HG03159 (cell line): ENCODE results near the gene PPP1R15B.
"Not testable (repeated sequence)": the region's sequence is repeated elsewhere in the genome, so short reads cannot be mapped to it uniquely, and the experiment has no call there.

ENCODE experiments used
- ATAC-seq: cut with Tn5 transposase; IDR thresholded peaks from one replicate; pipeline ENCODE4 v1.9.1; 2021; ENCODE audit warnings: mild to moderate bottlenecking, moderate library complexity; ENCODE audit not compliant: unreplicated experiment

PPP1R15B gene

DNA sequence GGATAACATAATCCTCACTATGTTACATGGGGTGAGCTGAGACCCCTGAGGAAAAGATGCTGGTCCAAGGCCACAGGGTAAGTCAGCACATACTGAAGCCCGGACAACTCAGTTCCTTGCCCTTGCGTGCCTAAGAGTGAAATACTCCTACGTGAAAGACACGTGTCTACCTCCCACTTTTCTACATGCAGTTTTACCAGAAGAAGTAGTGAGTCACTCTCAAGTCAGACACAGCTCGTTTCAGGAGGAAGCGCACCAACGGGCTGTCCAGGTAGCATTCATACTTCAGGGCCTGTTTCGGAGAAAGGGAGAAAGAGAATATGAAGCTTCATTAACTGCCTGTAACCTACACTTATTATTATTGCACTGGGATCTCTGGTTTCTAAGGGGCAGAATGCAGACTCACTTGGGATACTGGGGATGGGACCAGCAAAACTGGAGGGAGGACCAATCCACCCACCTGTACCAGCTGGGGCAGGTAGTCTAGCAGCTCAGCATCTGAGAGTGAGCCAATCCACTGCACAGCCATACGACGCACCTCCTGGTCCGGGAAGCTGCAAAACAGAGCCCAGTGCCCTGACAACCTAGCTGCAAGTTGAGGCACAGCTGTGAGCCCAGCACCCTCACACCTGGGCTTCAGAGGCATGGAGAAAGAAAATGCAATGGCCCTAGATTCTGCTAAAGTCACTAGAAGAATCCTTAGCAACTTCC, 32.4 kb upstream of the PPP1R15B start:
- no peak for ATAC-seq

DNA sequence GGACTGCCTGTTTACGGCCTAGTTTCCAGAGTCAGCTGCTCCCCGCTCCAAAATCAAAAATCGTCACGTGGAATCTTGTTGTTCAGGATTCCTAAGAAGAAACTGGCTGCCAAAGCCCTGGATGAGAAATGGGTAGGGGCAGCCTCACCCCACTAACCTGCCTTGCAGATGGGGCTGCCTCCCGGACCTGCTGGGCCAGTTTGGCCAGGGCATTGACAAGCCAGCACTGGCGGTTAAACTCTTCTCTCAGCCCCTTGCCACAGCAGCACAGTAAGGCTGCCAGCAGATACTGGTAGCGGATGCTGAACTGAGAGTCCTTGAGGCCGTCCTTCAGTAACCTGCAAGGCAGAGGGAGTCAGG, 31.6 kb upstream of the PPP1R15B start:
- ATAC-seq, result no peak

DNA sequence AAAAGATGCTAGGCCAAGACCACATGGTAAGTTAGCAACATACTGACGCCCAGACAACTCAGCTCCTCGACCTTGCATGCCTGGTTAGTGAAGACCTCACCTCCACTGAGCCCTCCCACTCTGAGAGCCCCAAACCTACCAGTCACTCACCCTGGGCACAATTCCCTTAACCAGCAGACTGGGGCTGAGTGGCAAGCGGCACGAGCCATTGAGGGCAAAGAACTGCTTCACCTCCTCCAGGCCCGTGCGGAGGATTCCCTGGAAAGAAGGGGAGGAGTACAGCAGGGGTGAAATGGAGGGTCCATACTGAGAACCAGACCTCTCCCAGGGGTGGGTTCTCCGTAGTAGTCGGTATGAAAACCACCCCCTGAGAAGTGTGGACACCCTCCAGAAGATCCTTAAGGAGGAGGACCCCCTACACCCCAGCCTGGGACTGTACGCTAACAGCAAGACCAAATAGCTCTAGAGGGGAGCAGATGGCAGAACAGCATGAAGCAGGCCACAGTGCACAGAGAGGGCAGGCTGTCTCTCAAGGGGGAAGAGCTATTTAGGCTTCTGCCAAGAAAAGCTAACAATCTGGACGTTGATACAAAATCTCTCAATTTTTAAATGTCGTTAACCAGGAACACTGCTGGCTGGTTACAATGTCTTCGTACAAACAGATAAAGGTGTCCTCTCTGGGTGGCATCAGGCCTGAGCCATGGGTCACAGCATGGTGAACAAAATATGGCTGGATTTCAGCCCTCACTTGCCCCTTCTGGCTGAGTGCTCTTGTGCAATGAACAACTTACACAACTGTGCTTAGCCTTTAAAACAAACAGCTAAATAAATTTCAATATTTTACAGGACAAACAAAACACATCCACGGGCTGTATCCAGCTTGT, 31.0 kb upstream of the PPP1R15B start:
- ATAC-seq, result no peak

- ATAC-seq, result no peak
Measured at GRCh38 chr1:204441558-204441957, 29.9 kb upstream of the PPP1R15B start.

- ATAC-seq, result no peak
Measured at GRCh38 chr1:204439621-204440375, 28.2 kb upstream of the PPP1R15B start.

DNA sequence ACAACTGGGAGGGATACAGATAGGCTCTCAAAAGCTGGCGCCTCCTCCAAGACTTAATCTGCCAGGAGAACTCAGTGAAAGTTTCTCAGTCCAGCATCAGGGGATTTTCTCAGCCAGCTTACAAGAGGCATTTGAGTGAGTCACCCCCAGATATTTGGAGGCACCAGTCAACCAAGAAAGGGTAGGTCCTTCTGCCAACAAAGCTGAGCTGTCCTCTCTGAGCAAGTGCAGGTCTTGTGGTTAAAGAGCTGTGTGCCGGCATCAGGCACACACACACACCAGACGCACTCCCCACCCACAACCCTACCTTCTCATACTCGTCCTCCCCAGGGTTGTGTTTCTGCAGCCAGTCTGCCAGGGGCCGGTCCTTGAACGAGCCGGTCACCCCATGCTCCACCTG, 27.0 kb upstream of the PPP1R15B start:
- no peak for ATAC-seq

DNA sequence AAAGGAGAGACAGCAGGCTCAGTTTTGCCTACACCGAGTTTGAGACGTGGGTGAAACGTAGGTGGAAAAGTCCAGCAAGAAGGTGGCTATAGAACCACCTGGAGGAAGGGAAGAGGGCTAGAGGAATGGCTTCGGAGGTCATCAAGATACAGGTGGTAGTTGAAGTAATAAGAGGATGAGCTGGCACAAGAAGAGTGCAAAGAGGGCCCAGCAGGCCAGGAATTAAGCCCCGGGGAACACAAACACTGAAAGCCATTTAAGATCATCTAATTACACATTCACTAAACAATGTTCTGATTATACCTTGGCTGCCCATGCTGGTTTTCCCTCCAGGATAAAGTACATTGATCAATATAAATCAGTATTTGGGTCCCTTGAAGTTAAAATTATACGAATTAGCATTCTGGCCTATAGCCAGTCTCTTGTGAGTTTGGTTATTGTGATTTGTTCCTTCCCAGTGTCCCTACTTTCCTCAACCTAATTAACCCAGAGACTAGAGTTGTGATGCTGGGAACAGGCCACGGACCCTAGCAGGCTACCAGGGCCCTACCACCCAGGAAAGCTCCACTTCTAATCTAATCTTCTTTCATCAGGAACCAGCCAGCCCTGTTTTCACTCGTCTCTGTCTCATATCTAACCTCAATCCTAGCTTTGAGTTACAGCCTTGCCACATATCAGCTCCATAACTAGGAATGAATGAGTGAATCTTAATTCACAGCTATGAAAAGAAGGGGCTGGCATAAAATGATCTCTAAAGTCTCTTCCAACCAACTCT, 26.4 kb upstream of the PPP1R15B start:
- no peak for ATAC-seq

DNA sequence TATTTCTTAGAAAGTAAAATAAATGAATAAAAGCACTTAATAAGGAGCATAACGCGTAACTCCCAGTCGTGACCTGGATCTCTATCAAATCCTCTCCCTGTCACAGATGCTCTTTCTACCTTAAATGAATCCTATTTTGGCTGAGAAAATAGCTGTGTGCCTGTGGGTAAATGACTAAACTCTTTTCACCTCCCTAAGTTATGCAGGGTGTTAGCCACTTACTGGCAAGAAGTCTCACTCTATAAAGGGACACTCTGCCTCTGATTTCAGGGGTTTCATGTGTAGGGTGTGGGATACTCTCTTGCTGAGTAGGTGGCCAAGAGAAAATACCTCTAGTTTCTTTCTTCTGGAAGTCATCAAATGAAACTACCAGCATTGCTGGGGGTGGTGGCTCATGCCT, 24.3 kb upstream of the PPP1R15B start:
- no peak for ATAC-seq

GRCh38 chr1:204435381-204435831, 23.8 kb upstream of the PPP1R15B start:
- ATAC-seq, result no peak

GRCh38 chr1:204434116-204434755, 22.6 kb upstream of the PPP1R15B start:
- ATAC-seq, result no peak

DNA sequence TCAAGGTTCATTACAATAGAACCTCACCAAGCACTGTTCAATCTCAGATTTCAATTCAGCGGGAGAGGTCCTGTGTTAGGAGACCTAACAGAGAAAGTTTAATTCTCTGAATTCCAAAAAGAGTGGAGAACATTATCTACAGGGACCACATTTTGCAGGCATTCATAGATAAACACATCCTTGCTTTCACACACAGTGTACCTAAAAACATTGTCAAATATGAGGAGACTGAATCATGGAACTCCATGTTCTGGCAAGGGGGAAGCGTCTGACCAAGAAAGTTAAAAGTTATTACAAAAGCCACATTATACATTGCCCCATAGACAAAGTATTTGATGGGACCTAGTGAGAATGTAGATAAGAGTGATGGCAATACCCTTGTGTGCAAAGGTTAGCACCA, 21.1 kb upstream of the PPP1R15B start:
- ATAC-seq, result no peak

- no peak for ATAC-seq
Measured at GRCh38 chr1:204431310-204432184, 19.9 kb upstream of the PPP1R15B start.

- no peak for ATAC-seq
Measured at GRCh38 chr1:204429746-204430145, 18.1 kb upstream of the PPP1R15B start.

- ATAC-seq, result no peak
Measured at GRCh38 chr1:204426971-204427701, 15.5 kb upstream of the PPP1R15B start.

GRCh38 chr1:204426474-204426873, 14.9 kb upstream of the PPP1R15B start:
- ATAC-seq, result no peak

- no peak for ATAC-seq
Measured at GRCh38 chr1:204426035-204426436, 14.4 kb upstream of the PPP1R15B start.

- no peak for ATAC-seq
Measured at GRCh38 chr1:204424621-204425020, 13.0 kb upstream of the PPP1R15B start.

- ATAC-seq, result not testable (repeated sequence)
Measured at GRCh38 chr1:204422061-204422705, 10.6 kb upstream of the PPP1R15B start.
